Thyroid gland (tissue), 4 donors: ENCODE measurements around the gene METTL22.

Experiments
- CTCF ChIP-seq, 6 experiments: fragments of 200-600 bp in 3 of 6; fragments of 450-650 bp in 3 of 6; sonication (generic) in 3 of 6; IDR thresholded peaks; one replicate each; pipeline ENCODE4 v1.5.1; 2016 to 2019; ENCODE audit warnings: antibody characterized with exemption in 6 of 6, mild to moderate bottlenecking in 2 of 6, inconsistent platforms in 1 of 6, moderate library complexity in 1 of 6
- POLR2A ChIP-seq, 2 donors: fragments of 450-650 bp; IDR thresholded peaks; one replicate each; pipeline ENCODE4 v1.6.1; 2017; ENCODE audit warnings: antibody characterized with exemption in 2 of 2, mild to moderate bottlenecking in 2 of 2, moderate library complexity in 1 of 2

GRCh38 chr16:8691728-8692127 lies 70.2 kb downstream of the METTL22 start:
- TF ChIP-seq CTCF (IDR thresholded peaks at IDR 0.05) (no peak), POLR2A (IDR thresholded peaks at IDR 0.05) (no peak)
